CD4-positive, alpha-beta T cell (primary cell): Measurements from ENCODE around the gene MEDAG. TPM values are rescaled to one million over a fixed set of nuclear protein-coding genes. Genes with fewer than 3 reads are reported as not detected.

Experiments
- ATAC-seq: fragments of 200-7000 bp; cut with Tn5 transposase; one replicate; pipeline ENCODE4 v1.10.0; 2022; ENCODE audit warnings: mild to moderate bottlenecking; ENCODE audit not compliant: poor library complexity
- CTCF ChIA-PET: fragments of 350-600 bp; sonication (Branson Sonifier 250); formaldehyde crosslinking; loops from one replicate; lab custom pipeline; 2021; ENCODE audit warnings: antibody characterized with exemption, inconsistent platforms; lab: Charles Lee
- POLR2A ChIA-PET: fragments of 350-600 bp; sonication (Branson Sonifier 250); formaldehyde crosslinking; loops from one replicate; lab custom pipeline; 2021; ENCODE audit warnings: antibody characterized with exemption, inconsistent platforms; lab: Charles Lee
- DNase-seq, 14 experiments: peaks; one replicate each; pipeline ENCODE4 v3.0.0-alpha.2; 2013 to 2020; ENCODE audit warnings: mixed read lengths in 2 of 14
- H3K27ac ChIP-seq, 2 donors: one replicate each; pipeline versions ENCODE4 v1.5.1 to v1.7.0; 2013; ENCODE audit warnings: low read length in 2 of 2, low read depth in 1 of 2, mild to moderate bottlenecking in 1 of 2
- H3K27me3 ChIP-seq, 2 experiments: 1 replicate in 1 of 2; 2 replicates in 1 of 2; pipeline versions ENCODE4 v1.6.1 to v1.7.0; 2013; ENCODE audit warnings: low read length in 2 of 2, control low read depth in 1 of 2, mild to moderate bottlenecking in 1 of 2, moderate library complexity in 1 of 2; ENCODE audit not compliant: insufficient read depth in 2 of 2, control insufficient read depth in 1 of 2
- H3K36me3 ChIP-seq: one replicate; pipeline ENCODE4 v1.6.1; 2013; ENCODE audit warnings: low read length, control low read depth; ENCODE audit not compliant: insufficient read depth
- H3K4me1 ChIP-seq: one replicate; pipeline ENCODE4 v1.6.1; 2013; ENCODE audit warnings: low read length, control low read depth; ENCODE audit not compliant: insufficient read depth
- H3K4me3 ChIP-seq: one replicate; pipeline ENCODE4 v1.5.1; 2013; ENCODE audit warnings: mild to moderate bottlenecking, low read length, moderate library complexity
- H3K9me3 ChIP-seq, 2 experiments: 1 replicate in 1 of 2; 2 replicates in 1 of 2; pipeline versions ENCODE4 v1.6.1 to v1.7.0; 2013; ENCODE audit warnings: low read length in 2 of 2, mild to moderate bottlenecking in 2 of 2, control low read depth in 1 of 2, moderate library complexity in 1 of 2; ENCODE audit not compliant: control insufficient read depth in 1 of 2, insufficient read depth in 1 of 2
- H3K27ac Mint-ChIP-seq: one replicate; pipeline ENCODE4 v1.8.0; 2020; ENCODE audit warnings: mixed read lengths
- H3K27me3 Mint-ChIP-seq: one replicate; pipeline ENCODE4 v1.8.0; 2021; ENCODE audit warnings: mixed read lengths
- H3K36me3 Mint-ChIP-seq: one replicate; pipeline ENCODE4 v1.8.0; 2021; ENCODE audit warnings: low read depth, mixed read lengths
- H3K4me1 Mint-ChIP-seq: one replicate; pipeline ENCODE4 v1.8.0; 2021; ENCODE audit warnings: low read depth, mixed read lengths
- H3K4me3 Mint-ChIP-seq: one replicate; pipeline ENCODE4 v1.8.0; 2020; ENCODE audit warnings: mild to moderate bottlenecking, mixed read lengths
- H3K9me3 Mint-ChIP-seq: one replicate; pipeline ENCODE4 v1.8.0; 2020; ENCODE audit warnings: mixed read lengths
- intact Hi-C, 2 experiments: fragments of 100-400 bp; cut with DNase I in 1 of 2; cut with micrococcal nuclease in 1 of 2; formaldehyde crosslinking; loops; one replicate each; pipeline versions ENCODE4 v1.15.1 to v1.9.0; 2023 to 2025; cut with DNase I, micrococcal nuclease
- total RNA-seq, 174 experiments: library from RNA in 2 of 174; stranded (reverse) in 2 of 174; gene quantifications; one replicate each; pipeline ENCODE4 v1.2.3 and lab custom pipeline; 2021 to 2026
- TF ChIP-seq, protein P1 (sequence below): fragments of 200-600 bp; IDR thresholded peaks from one replicate; pipeline ENCODE4 v1.8.0; 2022; ENCODE audit warnings: antibody characterized with exemption, mild to moderate bottlenecking

The MEDAG gene
- total RNA-seq, 2 experiments from 2014 or later, result not detected

DNA sequence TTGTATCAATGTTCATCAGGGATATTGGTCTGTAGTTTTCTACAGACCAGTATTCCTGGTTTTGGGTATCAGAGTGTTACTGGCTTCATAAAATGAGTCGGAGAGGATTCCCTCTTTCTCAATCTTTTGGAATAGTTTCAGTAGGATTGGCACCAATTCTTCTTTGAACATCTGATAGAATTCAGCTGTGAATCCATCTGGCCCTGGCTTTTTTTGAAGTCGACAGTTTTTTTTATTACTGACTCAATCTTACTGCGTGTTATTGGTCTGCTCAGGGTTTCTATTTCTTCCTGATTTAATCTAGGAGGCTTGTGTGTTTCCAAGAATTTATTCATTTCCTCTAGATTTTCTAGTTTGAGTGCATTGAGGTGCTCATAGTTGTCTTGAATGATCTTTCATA, 37.8 kb downstream of the MEDAG start:
- ATAC-seq, result no peak

DNA sequence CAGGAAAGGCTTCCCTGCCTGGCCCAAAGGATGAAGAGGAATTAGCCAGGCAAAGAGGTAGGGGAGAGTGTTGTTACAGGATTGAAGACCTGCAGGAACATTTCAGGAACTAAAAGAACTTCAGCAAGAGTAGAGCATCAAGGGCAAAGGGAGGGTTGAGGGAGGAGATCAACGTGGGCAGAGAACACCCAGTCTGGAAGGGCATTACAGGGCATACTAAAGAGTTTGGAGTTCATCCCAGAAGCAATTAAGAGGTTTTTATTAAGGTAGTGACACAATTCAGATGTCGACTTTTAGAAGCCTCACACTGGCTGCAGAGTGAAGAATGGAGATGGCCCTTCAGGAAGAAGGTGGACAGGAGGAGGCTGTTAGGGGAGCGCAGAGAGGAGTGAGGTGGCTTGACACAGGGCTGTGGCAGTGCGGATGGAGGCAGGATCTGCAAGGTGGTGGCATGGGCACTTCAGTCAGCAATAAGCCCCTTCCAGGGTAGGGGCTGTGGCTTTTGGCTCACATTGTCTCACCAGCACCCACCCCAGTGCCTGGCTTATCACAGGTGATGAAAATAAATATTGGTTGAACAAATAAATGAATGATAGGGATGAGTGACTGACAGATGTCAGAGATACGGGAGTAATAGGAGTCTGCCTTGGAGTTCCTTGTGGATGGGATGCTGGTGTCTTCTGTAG, 51.3 kb downstream of the MEDAG start:
- Histone ChIP-seq H3K27me3 (peaks cover 3% of the 10 kb centered on the region in 2 experiments), H3K4me1 (no peaks in the 10 kb centered on the region), H3K9me3 (peaks cover 12 to 18% of the 10 kb centered on the region in 2 experiments), H3K4me3 (no peak overlapping the region), H3K36me3 (no peaks in the 10 kb centered on the region), H3K27ac (no peak overlapping the region)
- H3K36me3 Mint-ChIP-seq, result no peaks in the 10 kb centered on the region
- no peak overlapping the region for H3K27ac Mint-ChIP-seq
- H3K27me3 Mint-ChIP-seq, result peaks cover 62% of the 10 kb centered on the region
- DNase-seq (no peak), ATAC-seq (no peak)
- no peak overlapping the region for H3K4me3 Mint-ChIP-seq
- H3K9me3 Mint-ChIP-seq, result peaks cover 8% of the 10 kb centered on the region
- intact Hi-C loops, result no loop called here
- POLR2A ChIA-PET, result no interaction called here
- H3K4me1 Mint-ChIP-seq, result no peaks in the 10 kb centered on the region
- TF ChIP-seq, protein P1, sequence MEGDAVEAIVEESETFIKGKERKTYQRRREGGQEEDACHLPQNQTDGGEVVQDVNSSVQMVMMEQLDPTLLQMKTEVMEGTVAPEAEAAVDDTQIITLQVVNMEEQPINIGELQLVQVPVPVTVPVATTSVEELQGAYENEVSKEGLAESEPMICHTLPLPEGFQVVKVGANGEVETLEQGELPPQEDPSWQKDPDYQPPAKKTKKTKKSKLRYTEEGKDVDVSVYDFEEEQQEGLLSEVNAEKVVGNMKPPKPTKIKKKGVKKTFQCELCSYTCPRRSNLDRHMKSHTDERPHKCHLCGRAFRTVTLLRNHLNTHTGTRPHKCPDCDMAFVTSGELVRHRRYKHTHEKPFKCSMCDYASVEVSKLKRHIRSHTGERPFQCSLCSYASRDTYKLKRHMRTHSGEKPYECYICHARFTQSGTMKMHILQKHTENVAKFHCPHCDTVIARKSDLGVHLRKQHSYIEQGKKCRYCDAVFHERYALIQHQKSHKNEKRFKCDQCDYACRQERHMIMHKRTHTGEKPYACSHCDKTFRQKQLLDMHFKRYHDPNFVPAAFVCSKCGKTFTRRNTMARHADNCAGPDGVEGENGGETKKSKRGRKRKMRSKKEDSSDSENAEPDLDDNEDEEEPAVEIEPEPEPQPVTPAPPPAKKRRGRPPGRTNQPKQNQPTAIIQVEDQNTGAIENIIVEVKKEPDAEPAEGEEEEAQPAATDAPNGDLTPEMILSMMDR, result no peak
- CTCF ChIA-PET, result no interaction called here

More for the DNA sequence above, 37.8 kb downstream of the MEDAG start:
- no peak overlapping the region for H3K4me3 Mint-ChIP-seq
- TF ChIP-seq, protein P1, result no peak
- H3K36me3 ChIP-seq, result no peaks in the 10 kb centered on the region
- peaks cover 0 to 3% of the 10 kb centered on the region in 2 experiments for H3K27me3 ChIP-seq
- POLR2A ChIA-PET, result no interaction called here
- H3K4me3 ChIP-seq, result no peak overlapping the region
- H3K4me1 Mint-ChIP-seq, result no peaks in the 10 kb centered on the region
- CTCF ChIA-PET, result no interaction called here
- peaks cover 0 to 6% of the 10 kb centered on the region in 2 experiments for H3K9me3 ChIP-seq
- no peaks in the 10 kb centered on the region for H3K4me1 ChIP-seq
- intact Hi-C loops, result no loop called here
- no peaks in the 10 kb centered on the region for H3K36me3 Mint-ChIP-seq
- no peak for DNase-seq
- H3K27me3 Mint-ChIP-seq, result peaks cover 38% of the 10 kb centered on the region
- H3K27ac Mint-ChIP-seq, result no peak overlapping the region
- H3K27ac ChIP-seq, result no peak overlapping the region
- H3K9me3 Mint-ChIP-seq, result peaks cover 6% of the 10 kb centered on the region

DNA sequence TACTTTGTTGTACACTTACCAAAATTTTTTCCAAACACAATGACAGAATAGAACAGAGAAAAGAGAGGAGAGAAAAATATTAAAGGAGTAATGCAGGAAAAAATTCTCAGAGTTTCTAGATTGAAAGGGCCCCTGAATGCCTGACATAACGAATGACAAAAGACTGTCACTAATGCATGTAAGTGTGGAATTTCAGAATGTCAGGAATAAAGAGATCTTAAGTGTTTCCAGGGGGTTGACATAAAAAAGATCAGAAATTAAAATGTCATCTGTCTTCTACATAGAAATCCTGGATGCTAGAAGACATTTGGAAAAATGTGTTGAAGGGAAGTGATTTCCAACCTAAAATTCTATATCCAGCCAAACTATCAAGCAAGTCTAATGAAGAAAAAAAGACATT, 53.6 kb downstream of the MEDAG start:
- no peaks in the 10 kb centered on the region for H3K4me1 Mint-ChIP-seq
- DNase-seq (no peak), ATAC-seq (no peak)
- peaks cover 8% of the 10 kb centered on the region for H3K9me3 Mint-ChIP-seq
- Histone ChIP-seq H3K9me3 (peaks cover 12 to 18% of the 10 kb centered on the region in 2 experiments), H3K4me3 (no peak overlapping the region), H3K27me3 (peaks cover 3 to 12% of the 10 kb centered on the region in 2 experiments), H3K4me1 (no peaks in the 10 kb centered on the region), H3K27ac (no peak overlapping the region), H3K36me3 (no peaks in the 10 kb centered on the region)
- H3K4me3 Mint-ChIP-seq, result no peak overlapping the region
- intact Hi-C loops, result no loop called here
- TF ChIP-seq, protein P1, result no peak
- H3K36me3 Mint-ChIP-seq, result no peaks in the 10 kb centered on the region
- ChIA-PET CTCF (no interaction called here), POLR2A (no interaction called here)
- no peak overlapping the region for H3K27ac Mint-ChIP-seq
- H3K27me3 Mint-ChIP-seq, result peaks cover 65% of the 10 kb centered on the region
